GM20000 (cell line): ENCODE measurements around the gene VANGL1.

ENCODE experiments used
- DNase-seq: peaks from one replicate; pipeline ENCODE4 v3.0.0; 2012; ENCODE audit warnings: low spot score
- TF ChIP-seq, protein P1 (sequence below): IDR thresholded peaks from 2 replicates; pipeline ENCODE4 v1.5.1; 2012; ENCODE audit warnings: mild to moderate bottlenecking, control low read depth; ENCODE audit errors: extremely low read depth, missing control alignments

The VANGL1 gene

DNA sequence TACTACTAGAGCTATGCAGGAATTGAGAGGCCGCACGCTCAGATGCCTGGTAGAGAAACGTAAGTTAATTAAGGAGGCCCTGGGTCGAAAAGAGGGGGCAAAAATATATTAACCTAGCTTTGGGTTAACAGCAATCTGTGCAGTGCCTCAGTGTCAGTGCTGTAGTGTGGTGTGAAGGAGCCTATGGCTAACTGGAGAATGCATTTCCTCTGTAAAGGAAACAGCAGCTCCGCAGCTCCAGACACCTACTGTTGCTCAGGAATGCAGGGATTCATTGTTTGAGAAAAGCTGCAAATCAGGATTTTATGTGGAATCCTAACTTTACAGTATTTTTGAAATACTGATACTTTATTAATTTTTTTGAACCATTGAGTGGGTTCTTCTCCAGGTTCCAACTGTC, 18.4 kb downstream of the VANGL1 start:
- TF ChIP-seq, protein P1, sequence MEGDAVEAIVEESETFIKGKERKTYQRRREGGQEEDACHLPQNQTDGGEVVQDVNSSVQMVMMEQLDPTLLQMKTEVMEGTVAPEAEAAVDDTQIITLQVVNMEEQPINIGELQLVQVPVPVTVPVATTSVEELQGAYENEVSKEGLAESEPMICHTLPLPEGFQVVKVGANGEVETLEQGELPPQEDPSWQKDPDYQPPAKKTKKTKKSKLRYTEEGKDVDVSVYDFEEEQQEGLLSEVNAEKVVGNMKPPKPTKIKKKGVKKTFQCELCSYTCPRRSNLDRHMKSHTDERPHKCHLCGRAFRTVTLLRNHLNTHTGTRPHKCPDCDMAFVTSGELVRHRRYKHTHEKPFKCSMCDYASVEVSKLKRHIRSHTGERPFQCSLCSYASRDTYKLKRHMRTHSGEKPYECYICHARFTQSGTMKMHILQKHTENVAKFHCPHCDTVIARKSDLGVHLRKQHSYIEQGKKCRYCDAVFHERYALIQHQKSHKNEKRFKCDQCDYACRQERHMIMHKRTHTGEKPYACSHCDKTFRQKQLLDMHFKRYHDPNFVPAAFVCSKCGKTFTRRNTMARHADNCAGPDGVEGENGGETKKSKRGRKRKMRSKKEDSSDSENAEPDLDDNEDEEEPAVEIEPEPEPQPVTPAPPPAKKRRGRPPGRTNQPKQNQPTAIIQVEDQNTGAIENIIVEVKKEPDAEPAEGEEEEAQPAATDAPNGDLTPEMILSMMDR, result no peak
- no peak for DNase-seq

DNA sequence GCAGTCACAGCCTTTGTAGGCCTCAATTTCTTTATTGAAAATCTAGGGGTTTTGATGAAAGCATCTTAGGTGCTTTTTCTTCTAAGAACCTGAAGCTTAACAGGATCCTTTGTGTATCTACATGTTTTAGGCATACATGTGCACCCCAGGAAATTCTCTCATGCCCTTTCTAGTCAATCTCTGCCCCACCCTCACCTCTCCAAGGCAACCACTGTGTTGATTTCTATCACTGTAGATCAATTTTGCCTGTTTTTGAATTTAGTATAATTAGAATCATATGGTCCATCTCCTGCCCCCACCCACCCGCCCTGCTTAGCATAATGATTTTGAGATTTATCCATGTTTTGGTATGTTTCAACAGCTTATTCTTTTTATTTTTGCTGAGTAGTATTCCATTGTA, 19.4 kb downstream of the VANGL1 start:
- no peak for DNase-seq
- TF ChIP-seq, protein P1, result no peak

DNA sequence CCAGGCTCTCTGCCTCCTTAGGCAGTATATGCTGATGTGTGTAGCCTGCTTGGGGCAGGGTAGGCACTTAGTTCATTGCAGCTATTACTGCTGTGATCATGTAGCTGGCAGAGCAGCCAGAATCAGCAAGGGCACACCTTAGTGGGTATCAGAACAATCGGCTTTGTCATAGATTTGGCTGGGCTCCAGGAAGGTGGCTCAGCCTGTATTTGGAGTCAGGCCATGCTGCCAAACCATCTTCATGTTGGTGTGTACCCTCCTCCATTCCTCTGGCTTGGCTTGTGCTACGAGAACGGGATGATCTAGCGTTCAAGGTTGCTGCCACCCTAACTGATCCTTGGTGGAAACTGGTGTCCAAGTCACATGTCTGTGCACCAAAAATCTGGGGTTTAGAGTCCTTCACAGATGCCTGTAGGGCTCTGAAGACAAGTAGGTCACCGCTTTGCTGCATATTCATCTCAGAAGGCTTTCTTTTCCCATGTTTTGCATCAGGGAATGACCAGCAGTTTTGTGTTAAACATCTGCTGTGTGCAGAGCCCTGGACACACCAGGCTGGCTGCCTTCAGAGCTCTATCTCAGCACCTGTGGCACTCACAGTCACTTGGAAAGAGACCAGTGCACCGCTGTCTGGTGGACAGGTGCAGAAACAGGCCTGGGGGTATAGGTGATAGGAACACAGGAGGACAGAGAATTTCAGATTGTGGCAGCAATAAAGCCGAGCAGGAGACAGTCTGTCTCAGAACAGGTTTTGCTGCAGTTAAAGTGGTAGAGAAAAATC, 23.7 kb downstream of the VANGL1 start:
- no peak for DNase-seq
- TF ChIP-seq, protein P1, result no peak

DNA sequence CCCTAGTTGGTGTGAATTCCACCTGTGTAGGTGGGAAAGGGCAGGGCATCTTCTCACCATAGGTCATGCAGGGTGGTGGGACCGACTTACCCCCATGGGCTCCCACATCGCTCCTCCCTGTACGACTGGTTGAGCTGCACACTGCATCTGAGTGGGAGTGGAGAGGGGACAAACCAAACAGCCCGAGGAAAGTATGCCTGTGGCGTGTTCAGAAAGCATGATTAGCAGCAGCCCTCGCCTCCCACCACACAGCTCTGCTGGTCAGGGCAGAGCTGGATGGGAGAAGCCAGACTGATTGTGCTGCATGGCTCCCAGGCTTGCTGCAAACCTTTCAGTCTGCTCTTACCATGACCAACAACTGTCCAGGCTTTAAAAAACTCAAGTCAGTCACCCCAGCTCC, 24.4 kb downstream of the VANGL1 start:
- TF ChIP-seq, protein P1, result no peak
- no peak for DNase-seq

DNA sequence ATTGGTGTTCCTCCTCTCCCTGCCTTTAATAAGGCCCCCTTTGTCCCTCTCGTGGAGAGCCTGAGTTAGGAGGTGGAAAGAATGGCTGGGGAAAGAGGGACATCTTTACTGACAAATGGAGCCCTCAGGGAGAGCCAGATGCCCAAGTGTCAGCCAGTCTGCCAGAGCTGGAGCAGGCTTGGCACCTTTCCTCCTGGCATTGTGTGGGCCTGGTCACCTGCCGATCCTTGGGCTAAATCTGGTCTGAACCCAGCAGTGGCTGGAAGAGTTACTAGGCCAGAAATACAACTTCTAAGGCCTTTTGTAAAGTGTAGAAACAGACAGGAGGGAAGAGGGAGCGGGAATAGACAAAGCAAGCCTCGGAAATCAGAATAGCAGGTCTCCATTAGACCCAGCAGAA, 24.9 kb downstream of the VANGL1 start:
- DNase-seq, result no peak
- TF ChIP-seq, protein P1, result no peak

DNA sequence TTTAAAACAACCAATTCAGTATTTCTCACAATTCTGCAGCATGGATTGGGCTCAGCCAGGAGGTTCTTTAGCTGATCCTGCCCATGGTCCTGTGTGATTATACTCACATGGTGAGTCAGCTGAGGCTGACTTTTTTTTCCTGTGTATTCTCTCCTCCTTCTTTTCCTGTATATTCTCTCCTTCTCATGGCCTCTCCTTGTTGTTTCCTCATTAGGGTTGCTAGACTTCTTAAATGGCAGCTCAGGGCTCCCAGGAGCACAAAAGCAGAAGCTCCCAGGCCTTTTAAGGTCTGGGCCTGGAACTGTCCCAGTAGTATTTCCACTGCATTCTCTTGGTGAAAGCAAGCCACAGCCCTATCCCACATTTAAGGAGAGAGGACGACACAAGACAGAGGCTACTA, 26.8 kb downstream of the VANGL1 start:
- DNase-seq, result no peak
- TF ChIP-seq, protein P1, result no peak

DNA sequence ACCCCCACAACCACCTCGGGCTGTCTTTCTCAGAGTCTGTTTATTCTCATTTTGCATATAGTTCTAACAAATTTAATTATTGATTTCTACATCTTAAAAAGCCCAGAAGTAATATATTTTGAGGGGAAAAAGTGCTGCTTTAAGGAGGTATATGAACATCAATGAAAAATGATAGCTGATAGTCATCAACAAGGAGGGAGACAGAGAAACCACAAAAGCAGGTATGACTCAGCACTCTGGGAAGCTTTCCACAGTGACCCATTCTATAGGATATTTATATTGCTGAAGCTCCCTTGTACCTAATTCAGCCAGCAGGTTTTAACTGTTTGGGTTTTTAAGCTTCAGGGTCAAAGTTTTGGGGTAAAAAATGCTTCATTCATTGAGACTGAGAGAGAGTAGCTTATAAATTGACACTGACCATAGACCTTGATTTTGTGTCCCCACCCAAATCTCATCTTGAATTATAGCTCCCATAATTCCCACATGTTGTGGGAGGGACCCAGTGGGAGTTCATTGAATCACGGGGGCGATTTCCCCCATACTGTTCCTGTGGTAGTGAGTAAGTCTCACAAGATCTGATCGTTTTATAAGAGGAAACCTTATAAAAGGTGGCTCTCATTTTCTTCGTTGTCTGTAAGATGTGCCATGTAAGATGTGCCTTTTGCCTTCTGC, 27.4 kb downstream of the VANGL1 start:
- TF ChIP-seq, protein P1, result no peak
- no peak for DNase-seq
